ENCODE measurements around the gene CXCL17. TPM values are rescaled to one million over a fixed set of nuclear protein-coding genes. Genes with fewer than 3 reads are reported as not detected.

Gene CXCL17
- total RNA-seq, 2 donors from 2014 or later = 2.4 to 4.8 TPM

GRCh38 chr19:42471554-42472249 lies 29.0 kb upstream of the CXCL17 start:
- DNase-seq (ENCODE audit: low spot score) = peak; percentile 92
- intact Hi-C loops (cut with DNase I) = no loop called here
- Histone ChIP-seq H3K36me3 (no peaks in the 10 kb centered on the region), H3K27ac (peak overlapping the region; percentile 74 to 85), H3K4me3 (no peak overlapping the region), H3K27me3 (replicated peaks; ENCODE audit: insufficient read depth) (no peaks in the 10 kb centered on the region), H3K4me1 (replicated peaks) (peaks cover 9% of the 10 kb centered on the region), H3K9me3 (no peaks in the 10 kb centered on the region)
- 34% methylated on average over 7 of the region's 7 CpGs for WGBS
- TF ChIP-seq POLR2A (IDR thresholded peaks at IDR 0.05) (no peak), POLR2AphosphoS5 (IDR thresholded peaks at IDR 0.05) (peak; percentile 69), CTCF (IDR thresholded peaks at IDR 0.05) (peak in 2 of 4 experiments; percentile 21)

- intact Hi-C loops (cut with DNase I) = no loop called here
- H3K27ac ChIP-seq = peak overlapping the region in 1 of 2 donors; percentile 85
- peaks cover 9% of the 10 kb centered on the region for H3K4me1 ChIP-seq (replicated peaks)
- H3K27me3 ChIP-seq (replicated peaks; ENCODE audit: insufficient read depth) = no peaks in the 10 kb centered on the region
- H3K9me3 ChIP-seq = no peaks in the 10 kb centered on the region
- DNase-seq (ENCODE audit: low spot score) = no peak
- TF ChIP-seq POLR2AphosphoS5 (IDR thresholded peaks at IDR 0.05) (no peak), CTCF (IDR thresholded peaks at IDR 0.05) (no peak), POLR2A (IDR thresholded peaks at IDR 0.05) (no peak)
- WGBS = 85% methylated on average over 8 of the region's 8 CpGs
- no peak overlapping the region for H3K4me3 ChIP-seq
- H3K36me3 ChIP-seq = no peaks in the 10 kb centered on the region
These were observed 26.8 kb upstream of the CXCL17 start for GRCh38 chr19:42469311-42470235.

- intact Hi-C loops (cut with DNase I) = no loop called here
- Histone ChIP-seq H3K27ac (peak overlapping the region in 1 of 2 donors; percentile 44), H3K4me1 (replicated peaks) (peaks cover 9% of the 10 kb centered on the region), H3K9me3 (no peaks in the 10 kb centered on the region), H3K4me3 (no peak overlapping the region), H3K36me3 (no peaks in the 10 kb centered on the region), H3K27me3 (replicated peaks; ENCODE audit: insufficient read depth) (no peaks in the 10 kb centered on the region)
- no peak for DNase-seq (ENCODE audit: low spot score)
- WGBS = 42% methylated on average over 3 of the region's 3 CpGs
- TF ChIP-seq CTCF (IDR thresholded peaks at IDR 0.05) = no peak
- no peak for TF ChIP-seq POLR2A (IDR thresholded peaks at IDR 0.05)
- TF ChIP-seq POLR2AphosphoS5 (IDR thresholded peaks at IDR 0.05) = no peak
These were observed 25.6 kb upstream of the CXCL17 start for GRCh38 chr19:42468273-42468796.

GRCh38 chr19:42467183-42467760 lies 24.5 kb upstream of the CXCL17 start:
- no peak for TF ChIP-seq CTCF (IDR thresholded peaks at IDR 0.05)
- peak; percentile 74 for TF ChIP-seq POLR2AphosphoS5 (IDR thresholded peaks at IDR 0.05)
- 30% methylated on average over 5 of the region's 5 CpGs for WGBS
- H3K27ac ChIP-seq = peak overlapping the region; percentile 21 to 44
- H3K36me3 ChIP-seq = no peaks in the 10 kb centered on the region
- H3K27me3 ChIP-seq (replicated peaks; ENCODE audit: insufficient read depth) = no peaks in the 10 kb centered on the region
- H3K9me3 ChIP-seq = no peaks in the 10 kb centered on the region
- intact Hi-C loops (cut with DNase I) = no loop called here
- H3K4me1 ChIP-seq (replicated peaks) = peaks cover 5% of the 10 kb centered on the region
- no peak overlapping the region for H3K4me3 ChIP-seq
- DNase-seq (ENCODE audit: low spot score) = peak; percentile 53

Measured in prostate gland (tissue), 2 donors.